ENCODE results near the gene METTL15.

The METTL15 gene

GRCh38 chr11:28223577-28223976 is 115.4 kb downstream of the METTL15 start:
- no peak overlapping the region for H3K4me3 ChIP-seq (ENCODE audit: low read depth, low read length)
- no peak for TF ChIP-seq CTCF (IDR thresholded peaks at IDR 0.05; ENCODE audit: low read depth, low read length)

GRCh38 chr11:28223994-28224393 is 115.8 kb downstream of the METTL15 start:
- no peak for TF ChIP-seq CTCF (IDR thresholded peaks at IDR 0.05; ENCODE audit: low read depth, low read length)

GRCh38 chr11:28227460-28227859 is 119.3 kb downstream of the METTL15 start:
- no peak for TF ChIP-seq CTCF (IDR thresholded peaks at IDR 0.05; ENCODE audit: low read depth, low read length)

More at GRCh38 chr11:28223994-28224393, 115.8 kb downstream of the METTL15 start:
- H3K4me3 ChIP-seq (ENCODE audit: low read depth, low read length): no peak overlapping the region

GRCh38 chr11:28228196-28228895 is 120.2 kb downstream of the METTL15 start:
- TF ChIP-seq CTCF (IDR thresholded peaks at IDR 0.05; ENCODE audit: low read depth, low read length): no peak
- H3K4me3 ChIP-seq (ENCODE audit: low read depth, low read length): no peak overlapping the region

More at GRCh38 chr11:28227460-28227859, 119.3 kb downstream of the METTL15 start:
- H3K4me3 ChIP-seq (ENCODE audit: low read depth, low read length): no peak overlapping the region

- H3K4me3 ChIP-seq (ENCODE audit: low read depth, low read length): no peak overlapping the region
- TF ChIP-seq CTCF (IDR thresholded peaks at IDR 0.05; ENCODE audit: low read depth, low read length): no peak
Measured at GRCh38 chr11:28231475-28231874, 123.3 kb downstream of the METTL15 start.

GRCh38 chr11:28232649-28233048 is 124.5 kb downstream of the METTL15 start:
- H3K4me3 ChIP-seq (ENCODE audit: low read depth, low read length): no peak overlapping the region
- TF ChIP-seq CTCF (IDR thresholded peaks at IDR 0.05; ENCODE audit: low read depth, low read length): no peak

GRCh38 chr11:28241760-28242159 is 133.6 kb downstream of the METTL15 start:
- no peak overlapping the region for H3K4me3 ChIP-seq (ENCODE audit: low read depth, low read length)
- TF ChIP-seq CTCF (IDR thresholded peaks at IDR 0.05; ENCODE audit: low read depth, low read length): no peak

Data from WI38 (cell line).